Measurements from ENCODE around the gene PRKCA. TPM values are rescaled to one million over a fixed set of nuclear protein-coding genes. Genes with fewer than 3 reads are reported as not detected.

The PRKCA gene
- total RNA-seq, 1 experiment from 2014 or later = 29.6 TPM

- Mint-ChIP-seq H3K36me3 (ENCODE audit: insufficient read depth, unreplicated experiment) (peaks cover 6% of the 10 kb centered on the region), H3K4me3 (ENCODE audit: unreplicated experiment) (no peak overlapping the region), H3K27ac (ENCODE audit: unreplicated experiment) (no peak overlapping the region), H3K4me1 (ENCODE audit: low read depth, unreplicated experiment) (no peaks in the 10 kb centered on the region), H3K27me3 (ENCODE audit: insufficient read depth, unreplicated experiment) (peaks cover 10% of the 10 kb centered on the region), H3K9me3 (ENCODE audit: unreplicated experiment) (no peaks in the 10 kb centered on the region)
- Histone ChIP-seq H3K4me3 (ENCODE audit: low read depth, low read length) (no peak overlapping the region), H3K4me1 (no peaks in the 10 kb centered on the region), H3K9me3 (no peaks in the 10 kb centered on the region), H3K27me3 (replicated peaks; ENCODE audit: control insufficient read depth, insufficient read depth, low read length) (no peaks in the 10 kb centered on the region), H3K36me3 (ENCODE audit: control insufficient read depth, insufficient read depth, low read length) (no peaks in the 10 kb centered on the region)
- intact Hi-C loops (cut with micrococcal nuclease; ENCODE audit: unreplicated experiment) = no loop called here
- POLR2A ChIA-PET = no interaction called here
- DNase-seq = no peak
- no TSS peak for BruUV-seq (replicated peaks)
- TF ChIP-seq CTCF (IDR thresholded peaks at IDR 0.05; ENCODE audit: insufficient read depth in 1 of 2, low read depth in 1 of 2, low read length in 1 of 2, severe bottlenecking in 1 of 2, unreplicated experiment in 1 of 2) = no peak
- CTCF ChIA-PET = no interaction called here
Observed at GRCh38 chr17:66809408-66809807, 507.0 kb downstream of the PRKCA start.

- H3K9me3 ChIP-seq = no peaks in the 10 kb centered on the region
- DNase-seq = no peak
- no peaks in the 10 kb centered on the region for H3K36me3 ChIP-seq (ENCODE audit: control insufficient read depth, insufficient read depth, low read length)
- Mint-ChIP-seq H3K9me3 (ENCODE audit: unreplicated experiment) (no peaks in the 10 kb centered on the region), H3K4me3 (ENCODE audit: unreplicated experiment) (no peak overlapping the region), H3K27me3 (ENCODE audit: insufficient read depth, unreplicated experiment) (peaks cover 15% of the 10 kb centered on the region), H3K36me3 (ENCODE audit: insufficient read depth, unreplicated experiment) (peaks cover 3% of the 10 kb centered on the region), H3K27ac (ENCODE audit: unreplicated experiment) (no peak overlapping the region), H3K4me1 (ENCODE audit: low read depth, unreplicated experiment) (no peaks in the 10 kb centered on the region)
- BruUV-seq (replicated peaks) = no TSS peak
- no peaks in the 10 kb centered on the region for H3K4me1 ChIP-seq
- ChIA-PET POLR2A (no interaction called here), CTCF (no interaction called here)
- H3K27me3 ChIP-seq (replicated peaks; ENCODE audit: control insufficient read depth, insufficient read depth, low read length) = no peaks in the 10 kb centered on the region
- no peak for TF ChIP-seq CTCF (IDR thresholded peaks at IDR 0.05; ENCODE audit: insufficient read depth in 1 of 2, low read depth in 1 of 2, low read length in 1 of 2, severe bottlenecking in 1 of 2, unreplicated experiment in 1 of 2)
- intact Hi-C loops (cut with micrococcal nuclease; ENCODE audit: unreplicated experiment) = no loop called here
- H3K4me3 ChIP-seq (ENCODE audit: low read depth, low read length) = no peak overlapping the region
Observed at GRCh38 chr17:66810951-66811682, 508.7 kb downstream of the PRKCA start.

GRCh38 chr17:66811683-66812054 is 509.3 kb downstream of the PRKCA start:
- Mint-ChIP-seq H3K27me3 (ENCODE audit: insufficient read depth, unreplicated experiment) (peaks cover 15% of the 10 kb centered on the region), H3K27ac (ENCODE audit: unreplicated experiment) (no peak overlapping the region), H3K4me3 (ENCODE audit: unreplicated experiment) (no peak overlapping the region), H3K36me3 (ENCODE audit: insufficient read depth, unreplicated experiment) (no peaks in the 10 kb centered on the region), H3K4me1 (ENCODE audit: low read depth, unreplicated experiment) (no peaks in the 10 kb centered on the region), H3K9me3 (ENCODE audit: unreplicated experiment) (no peaks in the 10 kb centered on the region)
- TF ChIP-seq CTCF (IDR thresholded peaks at IDR 0.05; ENCODE audit: insufficient read depth in 1 of 2, low read depth in 1 of 2, low read length in 1 of 2, severe bottlenecking in 1 of 2, unreplicated experiment in 1 of 2) = no peak
- no TSS peak for BruUV-seq (replicated peaks)
- Histone ChIP-seq H3K36me3 (ENCODE audit: control insufficient read depth, insufficient read depth, low read length) (no peaks in the 10 kb centered on the region), H3K4me3 (ENCODE audit: low read depth, low read length) (no peak overlapping the region), H3K4me1 (no peaks in the 10 kb centered on the region), H3K27me3 (replicated peaks; ENCODE audit: control insufficient read depth, insufficient read depth, low read length) (no peaks in the 10 kb centered on the region), H3K9me3 (no peaks in the 10 kb centered on the region)
- POLR2A ChIA-PET = no interaction called here
- CTCF ChIA-PET = no interaction called here
- DNase-seq = no peak
- intact Hi-C loops (cut with micrococcal nuclease; ENCODE audit: unreplicated experiment) = no loop called here

Measured in Caco-2 (cell line).